Keratinocyte (primary cell): ENCODE measurements around the gene TNS1. TPM values are rescaled to one million over a fixed set of nuclear protein-coding genes. Genes with fewer than 3 reads are reported as not detected.

Experiments used
- DNase-seq: peaks from one replicate; pipeline ENCODE4 v3.0.0-alpha.2; 2011; ENCODE audit warnings: low read depth, missing footprints, low spot score
- FAIRE-seq: peaks from 2 replicates; lab custom pipeline; 2011; peaks lifted over from hg19 to GRCh38; lab: Jason Lieb, UNC
- H2AFZ ChIP-seq: 2 replicates; pipeline ENCODE4 v1.6.0; 2012; ENCODE audit warnings: low read length, control low read depth, inconsistent platforms; ENCODE audit not compliant: control insufficient read depth
- H3K27ac ChIP-seq: 2 replicates; pipeline ENCODE4 v1.5.1; 2011; ENCODE audit warnings: low read length; ENCODE audit not compliant: control insufficient read depth, insufficient read depth
- H3K27me3 ChIP-seq: 3 replicates; pipeline ENCODE4 v1.6.0; 2011; ENCODE audit warnings: low read length; ENCODE audit not compliant: control insufficient read depth, insufficient read depth; ENCODE audit errors: extremely low read depth
- H3K36me3 ChIP-seq, 2 experiments: 2 replicates in 1 of 2; 3 replicates in 1 of 2; pipeline ENCODE4 v1.5.1; 2011; ENCODE audit warnings: low read length in 2 of 2, mild to moderate bottlenecking in 1 of 2; ENCODE audit not compliant: control insufficient read depth in 2 of 2, insufficient read depth in 2 of 2; ENCODE audit errors: extremely low read depth in 1 of 2
- H3K4me1 ChIP-seq: 3 replicates; pipeline ENCODE4 v1.5.1; 2011; ENCODE audit warnings: low read length; ENCODE audit not compliant: control insufficient read depth, insufficient read depth; ENCODE audit errors: extremely low read depth
- H3K4me2 ChIP-seq: 3 replicates; pipeline ENCODE4 v1.6.0; 2011; ENCODE audit warnings: low read depth, low read length; ENCODE audit not compliant: control insufficient read depth, insufficient read depth; ENCODE audit errors: extremely low read depth
- H3K4me3 ChIP-seq, 3 experiments: fragments of 200-600 bp in 1 of 3; sonication (generic) in 1 of 3; 2 replicates in 2 of 3; 3 replicates in 1 of 3; pipeline ENCODE4 v1.5.1; 2011 to 2016; ENCODE audit warnings: low read length in 3 of 3, mild to moderate bottlenecking in 3 of 3, control low read depth in 2 of 3, inconsistent platforms in 1 of 3, low read depth in 1 of 3, mixed read lengths in 1 of 3, mixed run types in 1 of 3, moderate library complexity in 1 of 3; ENCODE audit not compliant: control insufficient read depth in 2 of 3, insufficient read depth in 2 of 3; ENCODE audit errors: extremely low read depth in 1 of 3
- H3K79me2 ChIP-seq: 2 replicates; pipeline ENCODE4 v1.6.0; 2012; ENCODE audit warnings: low read length; ENCODE audit not compliant: control insufficient read depth, insufficient read depth
- H3K9ac ChIP-seq: 3 replicates; pipeline ENCODE4 v1.6.0; 2011; ENCODE audit warnings: low read length; ENCODE audit not compliant: control insufficient read depth, insufficient read depth; ENCODE audit errors: extremely low read depth
- H3K9me1 ChIP-seq: 3 replicates; pipeline ENCODE4 v1.6.0; 2011; ENCODE audit warnings: low read length; ENCODE audit not compliant: control insufficient read depth, insufficient read depth; ENCODE audit errors: extremely low read depth
- H3K9me3 ChIP-seq: 2 replicates; pipeline ENCODE4 v1.5.1; 2012; ENCODE audit warnings: low read depth, low read length; ENCODE audit not compliant: control insufficient read depth
- H4K20me1 ChIP-seq: 3 replicates; pipeline ENCODE4 v1.6.0; 2011; ENCODE audit warnings: low read length; ENCODE audit not compliant: control insufficient read depth, insufficient read depth; ENCODE audit errors: extremely low read depth
- CTCF ChIP-seq, 3 experiments: IDR thresholded peaks in 1 of 3; conservative IDR thresholded peaks in 1 of 3; optimal IDR thresholded peaks in 1 of 3; 2 replicates in 2 of 3; 3 replicates in 1 of 3; pipeline versions ENCODE3 to v1.5.1; 2011; ENCODE audit warnings: low read length in 3 of 3, mild to moderate bottlenecking in 3 of 3, moderate library complexity in 2 of 3, control low read depth in 1 of 3, inconsistent platforms in 1 of 3; ENCODE audit not compliant: insufficient read depth in 2 of 3; ENCODE audit errors: extremely low read depth in 1 of 3
- EZH2 ChIP-seq: IDR thresholded peaks from one replicate; pipeline ENCODE4 v1.6.1; 2012; ENCODE audit warnings: inconsistent platforms, mild to moderate bottlenecking, low read length, moderate library complexity
- dilution Hi-C: fragments of 300-500 bp; cut with MboI; formaldehyde crosslinking; loops from one replicate; pipeline ENCODE4 v1.7.0; 2020; ENCODE audit warnings: low sequenced_read_pairs; ENCODE audit not compliant: extremely low pct_ligation_motif_present
- polyA plus RNA-seq, 5 experiments: library from polyadenylated mRNA; depleted of rRNA in 3 of 5; stranded (reverse) in 3 of 5; stranded (forward) in 1 of 5; unstranded in 1 of 5; fragments of >200 nt; gene quantifications; 1 replicate in 1 of 5; 2 replicates in 3 of 5; 3 replicates in 1 of 5; pipeline versions ENCODE4 v1.2.1 to v1.2.3, GENCODE V29; 2011 to 2012; ENCODE audit warnings: missing spikeins in 2 of 5, low read depth in 1 of 5, low replicate concordance in 1 of 5

Gene TNS1
- polyA plus RNA-seq, 1 donor (not counting 4 experiments of a cell fraction or from before 2014, with no cell fraction given): 2.5 TPM

GRCh38 chr2:217776631-217777030 lies 226.2 kb downstream of the TNS1 start:
- dilution Hi-C loops: no loop called here
- H2AFZ ChIP-seq: no peak overlapping the region
- no peak for TF ChIP-seq CTCF (optimal IDR thresholded peaks at IDR 0.05 in 1 of 3, IDR thresholded peaks at IDR 0.05 in 1 of 3, conservative IDR thresholded peaks at IDR 0.05 in 1 of 3; ENCODE audit: extremely low read depth in 1 of 3, insufficient read depth in 2 of 3, low read length in 3 of 3)
- TF ChIP-seq EZH2: no peak

GRCh38 chr2:217775920-217776503 lies 226.8 kb downstream of the TNS1 start:
- no peaks in the 10 kb centered on the region for H3K36me3 ChIP-seq
- H3K79me2 ChIP-seq: no peaks in the 10 kb centered on the region
- TF ChIP-seq EZH2 (no peak), CTCF (optimal IDR thresholded peaks at IDR 0.05 in 1 of 3, IDR thresholded peaks at IDR 0.05 in 1 of 3, conservative IDR thresholded peaks at IDR 0.05 in 1 of 3; ENCODE audit: extremely low read depth in 1 of 3, insufficient read depth in 2 of 3, low read length in 3 of 3) (no peak)
- no peak overlapping the region for H2AFZ ChIP-seq
- peak; percentile 39 for FAIRE-seq
- H3K9ac ChIP-seq: no peak overlapping the region
- H3K4me1 ChIP-seq: no peaks in the 10 kb centered on the region
- no peaks in the 10 kb centered on the region for H4K20me1 ChIP-seq
- no peak overlapping the region for H3K27ac ChIP-seq
- H3K4me3 ChIP-seq: no peak overlapping the region
- dilution Hi-C loops: no loop called here
- DNase-seq: no peak
- no peaks in the 10 kb centered on the region for H3K9me1 ChIP-seq
- H3K4me2 ChIP-seq: peak overlapping the region; percentile 6
- no peaks in the 10 kb centered on the region for H3K27me3 ChIP-seq
- no peaks in the 10 kb centered on the region for H3K9me3 ChIP-seq

More at GRCh38 chr2:217776631-217777030, 226.2 kb downstream of the TNS1 start:
- no peaks in the 10 kb centered on the region for H3K79me2 ChIP-seq
- no peak for DNase-seq
- H4K20me1 ChIP-seq: no peaks in the 10 kb centered on the region
- H3K27ac ChIP-seq: no peak overlapping the region
- H3K4me1 ChIP-seq: no peaks in the 10 kb centered on the region
- no peak overlapping the region for H3K4me3 ChIP-seq
- H3K9me3 ChIP-seq: no peaks in the 10 kb centered on the region
- H3K9ac ChIP-seq: no peak overlapping the region
- H3K27me3 ChIP-seq: no peaks in the 10 kb centered on the region
- no peak for FAIRE-seq
- H3K36me3 ChIP-seq: no peaks in the 10 kb centered on the region
- no peak overlapping the region for H3K4me2 ChIP-seq
- H3K9me1 ChIP-seq: no peaks in the 10 kb centered on the region
